Muscle of arm (tissue), 12 donors: ENCODE data around the gene C2orf49. TPM values are rescaled to one million over a fixed set of nuclear protein-coding genes. Genes with fewer than 3 reads are reported as not detected.

Experiments
- DNase-seq: peaks from one replicate; pipeline ENCODE4 v3.0.0-alpha.2; 2013
- polyA plus RNA-seq, 12 donors: library from polyadenylated mRNA; unstranded; fragments of 120-200 nt; gene quantifications; one replicate each; pipeline ENCODE4 v1.2.1, GENCODE V29; 2013; ENCODE audit not compliant: insufficient read length in 12 of 12

The C2orf49 gene
- polyA plus RNA-seq, 12 donors, result 14.8 to 27.5 (median 19.2) TPM; not detected in 1

- peak; percentile 71 for DNase-seq
Observed at GRCh38 chr2:105398336-105399206, 61.2 kb downstream of the C2orf49 start, which contains the start of gene FHL2. Gene FHL2, minus strand, starts transcription at chr2:105399051. Its CDS starts 12,535 bp downstream, at chr2:105386516.

Other genes with a start within 250 kb of the C2orf49 start
- gene GPR45, start 95.8 kb upstream of the C2orf49 start, polyA plus RNA-seq, result not detected
- 10 to 100 TPM in 1 of 12 donors, 1 to 10 TPM in 10, not detected in 1; 7.5 to 11.4 (median 8.7) TPM for gene TGFBRAP1, start 7.8 kb upstream of the C2orf49 start, polyA plus RNA-seq
- 10 to 100 TPM in 11 of 12 donors, not detected in 1; 19.7 to 63.3 (median 45.1) TPM for gene FHL2, start 61.5 kb downstream of the C2orf49 start, polyA plus RNA-seq